K562 (cell line): ENCODE results near the gene APPBP2. TPM values are rescaled to one million over a fixed set of nuclear protein-coding genes. Genes with fewer than 3 reads are reported as not detected.
A peak's percentile ranks its signal among the peaks of the same experiment; 100 is the strongest.
"Not testable (repeated sequence)": the region's sequence is repeated elsewhere in the genome, so short reads cannot be mapped to it uniquely, and the experiment has no call there.

Experiments used
- ATAC-seq: fragments of 200-7000 bp; cut with Tn5 transposase; 3 replicates; pipeline ENCODE4 v1.9.1; 2020; ENCODE audit warnings: moderate library complexity
- BruUV-seq: library from RNA; stranded (reverse); fragments of 400-500 nt; replicated peaks from 2 replicates; lab custom pipeline; 2021; lab: Mats Ljungman, UMichigan
- CTCF ChIA-PET: fragments of 300-600 bp; formaldehyde crosslinking; extraction: SDS; loops from one replicate; lab custom pipeline; 2021; ENCODE audit warnings: low intra/inter-chr PET ratio; lab: Yijun Ruan, JAX
- POLR2A ChIA-PET: fragments of 300-600, 350-650 bp; sonication (Branson Sonifier 250); formaldehyde crosslinking; extraction: SDS; loops from one replicate; lab custom pipeline; 2021; ENCODE audit warnings: antibody characterized with exemption, inconsistent platforms; lab: Yijun Ruan, JAX
- DNase-seq, 4 experiments: peaks; one replicate each; pipeline versions ENCODE4 v3.0.0 to v3.0.0-alpha.2; 2011 to 2018; ENCODE audit warnings: low spot score in 3 of 4, mixed read lengths in 3 of 4; ENCODE audit errors: extremely low read depth in 1 of 4
- FAIRE-seq: peaks from 2 replicates; lab custom pipeline; 2011; peaks lifted over from hg19 to GRCh38; lab: Jason Lieb, UNC
- H2AFZ ChIP-seq: 2 replicates; pipeline ENCODE4 v1.6.0; 2011; ENCODE audit warnings: low read depth, low read length, control low read depth, inconsistent platforms
- H3K27ac ChIP-seq: fragments of 200-600 bp; 3 replicates; pipeline ENCODE4 v1.8.0; 2011; ENCODE audit warnings: low read depth, mild to moderate bottlenecking, control low read depth, inconsistent platforms, low read length, moderate library complexity, mixed read lengths; ENCODE audit errors: extremely low read depth
- H3K27me3 ChIP-seq, 2 experiments: fragments of 300-600 bp in 1 of 2; 2 replicates in 1 of 2; 3 replicates in 1 of 2; pipeline versions ENCODE4 v1.6.0 to v1.8.0; 2011; ENCODE audit warnings: inconsistent platforms in 2 of 2, low read length in 2 of 2, mild to moderate bottlenecking in 1 of 2, mixed read lengths in 1 of 2, moderate library complexity in 1 of 2; ENCODE audit not compliant: control insufficient read depth in 2 of 2, insufficient read depth in 2 of 2
- H3K36me3 ChIP-seq: fragments of 300-600 bp; 3 replicates; pipeline ENCODE4 v1.8.0; 2011; ENCODE audit warnings: mild to moderate bottlenecking, low read length, inconsistent platforms; ENCODE audit not compliant: control insufficient read depth, insufficient read depth
- H3K4me1 ChIP-seq, 2 experiments: fragments of 200-600 bp in 1 of 2; replicated peaks in 1 of 2; 2 replicates in 1 of 2; 3 replicates in 1 of 2; pipeline versions ENCODE4 v1.5.1 to v1.8.0; 2011; ENCODE audit warnings: inconsistent platforms in 2 of 2, low read length in 2 of 2, mild to moderate bottlenecking in 1 of 2, mixed read lengths in 1 of 2, moderate library complexity in 1 of 2; ENCODE audit not compliant: control insufficient read depth in 2 of 2, insufficient read depth in 2 of 2
- H3K4me2 ChIP-seq: 2 replicates; pipeline ENCODE4 v1.6.1; 2011; ENCODE audit warnings: low read length, control low read depth, inconsistent platforms, mixed read lengths; ENCODE audit not compliant: insufficient read depth
- H3K4me3 ChIP-seq: fragments of 200-600 bp; sonication (generic), shearing (Covaris generic); 2 replicates; pipeline ENCODE4 v1.5.1; 2016; ENCODE audit warnings: control low read depth, inconsistent platforms
- H3K79me2 ChIP-seq: fragments of 200-600 bp; 3 replicates; pipeline ENCODE4 v1.8.0; 2011; ENCODE audit warnings: low read length, inconsistent platforms; ENCODE audit not compliant: control insufficient read depth, insufficient read depth
- H3K9ac ChIP-seq, 2 experiments: 2 replicates each; pipeline versions ENCODE4 v1.6.0 to v1.6.1; 2011; ENCODE audit warnings: low read depth in 2 of 2, low read length in 2 of 2, control low read depth in 1 of 2, inconsistent platforms in 1 of 2, mild to moderate bottlenecking in 1 of 2, mixed read lengths in 1 of 2; ENCODE audit not compliant: insufficient read depth in 1 of 2
- H3K9me1 ChIP-seq: one replicate; pipeline ENCODE4 v1.6.0; 2011; ENCODE audit warnings: inconsistent platforms, mild to moderate bottlenecking, low read length, moderate library complexity; ENCODE audit not compliant: control insufficient read depth, insufficient read depth
- H3K9me3 ChIP-seq: replicated peaks from 2 replicates; pipeline ENCODE4 v1.5.1; 2011; ENCODE audit warnings: low read depth, low read length, inconsistent platforms; ENCODE audit not compliant: control insufficient read depth, insufficient read depth
- H4K20me1 ChIP-seq: replicated peaks from 2 replicates; pipeline ENCODE4 v1.6.1; 2011; ENCODE audit warnings: low read length, inconsistent platforms, mixed read lengths; ENCODE audit not compliant: control insufficient read depth, insufficient read depth
- ZBTB11 ChIP-seq, 3 experiments: fragments of 200-800 bp in 1 of 3; fragments of 250-450 bp in 1 of 3; fragments of 450-650 bp in 1 of 3; sonication (Bioruptor Pico) in 1 of 3; sonication (Bioruptor generic) in 1 of 3; formaldehyde crosslinking in 1 of 3; IDR thresholded peaks; 2 replicates each; pipeline versions ENCODE4 v1.6.1 to v1.8.0; 2016 to 2022; ENCODE audit warnings: mild to moderate bottlenecking in 2 of 3, missing genetic modification characterization in 2 of 3, missing compliant biosample characterization in 1 of 3, moderate library complexity in 1 of 3
- WGBS: fragments of 100-300 bp; shearing (Covaris generic); methylation state at CpG from one replicate; pipeline ENCODE4 v1.1.6; 2016; ENCODE audit warnings: low coverage, mixed read lengths; ENCODE audit not compliant: insufficient coverage; ENCODE audit errors: missing lambda C conversion rate; 5-methylcytosine and 5-hydroxymethylcytosine counted together
- in situ Hi-C: fragments of 300-500 bp; cut with MboI; formaldehyde crosslinking; loops from 4 replicates; pipeline ENCODE4 v1.15.0; 2018; ENCODE audit warnings: inconsistent platforms, mixed read lengths
- intact Hi-C: fragments of 100-400 bp; cut with micrococcal nuclease; formaldehyde crosslinking; loops from 2 replicates; pipeline ENCODE4 v1.14.2; 2022
- polyA plus RNA-seq, 8 experiments: library from polyadenylated mRNA; depleted of rRNA in 4 of 8; stranded (reverse) in 5 of 8; unstranded in 3 of 8; fragments of >200 nt; fragmentation: Nextera tagmentation in 2 of 8; fragmentation: Illumina TruSeq in 1 of 8; extraction: Ambion mirVana in 2 of 8; extraction: Trizol in 1 of 8; gene quantifications; 2 replicates each; pipeline versions ENCODE4 v1.2.1 to v1.2.3, GENCODE V29; 2011 to 2014; ENCODE audit warnings: inconsistent platforms in 1 of 8, missing spikeins in 1 of 8
- total RNA-seq, 7 experiments: library from RNA; depleted of rRNA in 6 of 7; stranded (reverse); fragments of >200 nt in 6 of 7; fragmentation: Illumina TruSeq in 2 of 7; extraction: Trizol in 2 of 7; gene quantifications; 2 replicates each; pipeline versions ENCODE4 v1.2.1 to v1.2.3, GENCODE V29; 2011 to 2021; ENCODE audit warnings: low replicate concordance in 1 of 7

APPBP2 gene
- total and polyA plus RNA-seq, 9 of the 15 experiments (the other 6 are each of a cell fraction or from before 2014, with no cell fraction given), result 2.7 to 16.8 (median 6.9) TPM

- intact Hi-C loops, in situ Hi-C loops, H3K27ac ChIP-seq, H3K4me2 ChIP-seq, H3K9me3 ChIP-seq, H3K4me1 ChIP-seq, H4K20me1 ChIP-seq, FAIRE-seq, POLR2A ChIA-PET, H3K9ac ChIP-seq, H2AFZ ChIP-seq, BruUV-seq, ATAC-seq, H3K79me2 ChIP-seq, CTCF ChIA-PET, DNase-seq, H3K9me1 ChIP-seq, H3K36me3 ChIP-seq, H3K4me3 ChIP-seq: not testable (repeated sequence)
- 41% methylated on average over 7 of the region's 7 CpGs for WGBS
- H3K27me3 ChIP-seq, result peaks cover 11 to 21% of the 10 kb centered on the region in 2 experiments; a peak in 4 of 5 replicates
- peak in 1 of 3 experiments; percentile 83; a peak in 2 of 6 replicates for TF ChIP-seq ZBTB11 (CRISPR knock-in tag; IDR thresholded peaks at IDR 0.05)
Observed at GRCh38 chr17:60430561-60430960, 95.5 kb downstream of the APPBP2 start.

- 21% methylated on average over 5 of the region's 6 CpGs for WGBS
- peaks cover 11 to 23% of the 10 kb centered on the region in 2 experiments; a peak in 4 of 5 replicates for H3K27me3 ChIP-seq
- not testable (repeated sequence) for H3K4me3 ChIP-seq
Observed at GRCh38 chr17:60428491-60428890, 97.6 kb downstream of the APPBP2 start.

More at GRCh38 chr17:60428491-60428890, 97.6 kb downstream of the APPBP2 start:
- BruUV-seq, H3K9me3 ChIP-seq, H2AFZ ChIP-seq, H3K27ac ChIP-seq, intact Hi-C loops, H3K36me3 ChIP-seq, H3K9ac ChIP-seq, H3K4me1 ChIP-seq, DNase-seq, H3K4me2 ChIP-seq, H3K79me2 ChIP-seq, ATAC-seq, H3K9me1 ChIP-seq, FAIRE-seq, CTCF ChIA-PET, H4K20me1 ChIP-seq: not testable (repeated sequence)
- in situ Hi-C loops, result loop anchor here (10.0 kb wide), 1 partner anchor 284 kb away; the partner anchor contains the start of gene CA4
- POLR2A ChIA-PET, result interaction anchor here (0.6 to 0.7 kb wide), 2 partner anchors 15 to 138 kb away, joined by 3 read pairs; no protein-coding TSS in a partner anchor
